SK-N-SH treated with all-trans-retinoic acid at 6 μM for 48 hours (cell line): Measurements from ENCODE around the gene PRKG2.
A peak's percentile ranks its signal among the peaks of the same experiment; 100 is the strongest.

ENCODE experiments used
- ATAC-seq: fragments of 200-7000 bp; cut with Tn5 transposase; 3 replicates; pipeline ENCODE4 v1.9.1; 2020; ENCODE audit warnings: mild to moderate bottlenecking, moderate library complexity
- CSDC2 ChIP-seq: fragments of 250-450 bp; sonication (Bioruptor Pico); IDR thresholded peaks from 2 replicates; pipeline ENCODE4 v1.5.0; 2020; ENCODE audit warnings: mild to moderate bottlenecking, moderate library complexity
- ESRRG ChIP-seq: fragments of 250-450 bp; sonication (Bioruptor Pico); IDR thresholded peaks from 2 replicates; pipeline ENCODE4 v1.6.1; 2021; ENCODE audit warnings: mild to moderate bottlenecking
- GLIS3 ChIP-seq: fragments of 250-450 bp; sonication (Bioruptor Pico); IDR thresholded peaks from 2 replicates; pipeline ENCODE4 v1.5.0; 2020; ENCODE audit warnings: mild to moderate bottlenecking, moderate library complexity
- OSR1 ChIP-seq: fragments of 250-450 bp; sonication (Bioruptor Pico); IDR thresholded peaks from 2 replicates; pipeline ENCODE4 v1.8.0; 2022; ENCODE audit warnings: moderate library complexity, mild to moderate bottlenecking, inconsistent platforms
- RARB ChIP-seq: fragments of 250-450 bp; sonication (Bioruptor Pico); IDR thresholded peaks from 2 replicates; pipeline ENCODE4 v1.8.0; 2021; ENCODE audit warnings: mild to moderate bottlenecking, moderate library complexity
- SNAI2 ChIP-seq: fragments of 250-450 bp; sonication (Bioruptor Pico); IDR thresholded peaks from 2 replicates; pipeline ENCODE4 v1.5.0; 2020; ENCODE audit warnings: mild to moderate bottlenecking, moderate library complexity
- TCF4 ChIP-seq: fragments of 250-450 bp; sonication (Bioruptor Pico); IDR thresholded peaks from 2 replicates; pipeline ENCODE4 v1.8.0; 2021; ENCODE audit warnings: mild to moderate bottlenecking, moderate library complexity, borderline replicate concordance
- TOX ChIP-seq: fragments of 250-450 bp; sonication (Bioruptor Pico); IDR thresholded peaks from 2 replicates; pipeline ENCODE4 v1.8.0; 2021; ENCODE audit warnings: mild to moderate bottlenecking, moderate library complexity, borderline replicate concordance
- ZC3H10 ChIP-seq: fragments of 250-450 bp; sonication (Bioruptor Pico); IDR thresholded peaks from 2 replicates; pipeline ENCODE4 v1.5.1; 2021; ENCODE audit warnings: mild to moderate bottlenecking, moderate library complexity
- ZFP3 ChIP-seq: fragments of 250-450 bp; sonication (Bioruptor Pico); IDR thresholded peaks from 2 replicates; pipeline ENCODE4 v1.5.0; 2020; ENCODE audit warnings: mild to moderate bottlenecking, moderate library complexity
- ZFP30 ChIP-seq: fragments of 450-650 bp; formaldehyde crosslinking; IDR thresholded peaks from 2 replicates; pipeline ENCODE4 v1.5.0; 2022; ENCODE audit warnings: mild to moderate bottlenecking, moderate library complexity
- ZNF565 ChIP-seq: fragments of 450-650 bp; formaldehyde crosslinking; conservative IDR thresholded peaks from 2 replicates; pipeline ENCODE4 v1.5.0; 2020; ENCODE audit warnings: low read depth, mild to moderate bottlenecking, moderate library complexity
- ZNF70 ChIP-seq: fragments of 450-650 bp; formaldehyde crosslinking; IDR thresholded peaks from 2 replicates; pipeline ENCODE4 v1.5.0; 2020; ENCODE audit warnings: mild to moderate bottlenecking, moderate library complexity
- ZNF8 ChIP-seq: fragments of 450-650 bp; formaldehyde crosslinking; IDR thresholded peaks from 2 replicates; pipeline ENCODE4 v1.5.0; 2020; ENCODE audit warnings: mild to moderate bottlenecking, moderate library complexity
- TF ChIP-seq, protein P1 (sequence below): fragments of 250-450 bp; sonication (Bioruptor Pico); IDR thresholded peaks from 2 replicates; pipeline ENCODE4 v1.5.0; 2020; ENCODE audit warnings: mild to moderate bottlenecking, moderate library complexity
- TF ChIP-seq, protein P2 (sequence below): fragments of 250-450 bp; sonication (Bioruptor Pico); IDR thresholded peaks from 2 replicates; pipeline ENCODE4 v1.5.1; 2020; ENCODE audit warnings: low read depth, mild to moderate bottlenecking, moderate library complexity
- TF ChIP-seq, protein P3 (sequence below): fragments of 250-450 bp; sonication (Bioruptor Pico); IDR thresholded peaks from 2 replicates; pipeline ENCODE4 v1.8.0; 2020; ENCODE audit warnings: mild to moderate bottlenecking, moderate library complexity, borderline replicate concordance
- TF ChIP-seq, protein P4 (sequence below): fragments of 250-450 bp; sonication (Bioruptor Pico); IDR thresholded peaks from 2 replicates; pipeline ENCODE4 v1.5.1; 2021; ENCODE audit warnings: mild to moderate bottlenecking, moderate library complexity

The PRKG2 gene

DNA sequence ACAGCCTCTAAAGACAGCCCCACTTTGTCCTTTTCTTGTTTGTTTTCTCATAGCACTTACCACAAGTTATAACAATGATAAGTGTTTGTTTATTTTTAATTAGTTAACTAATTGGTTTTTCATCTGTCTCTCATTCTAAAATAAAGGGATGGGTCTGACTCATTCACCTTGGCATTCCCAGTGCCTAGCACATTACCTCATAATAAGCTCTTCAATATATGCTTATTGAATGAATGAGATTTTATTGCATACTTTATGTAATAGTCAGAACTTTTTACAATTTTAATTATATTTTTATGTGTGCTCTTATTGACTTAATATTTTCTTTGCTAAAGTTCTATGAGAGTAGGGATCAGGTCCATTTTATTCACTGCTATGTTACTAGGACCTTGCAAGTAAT lies 22.8 kb upstream of the PRKG2 start:
- no peak for TF ChIP-seq RARB (CRISPR knock-in tag)
- no peak for TF ChIP-seq OSR1 (CRISPR knock-in tag)
- TF ChIP-seq GLIS3 (CRISPR knock-in tag), result no peak
- TF ChIP-seq SNAI2, result no peak
- no peak for TF ChIP-seq TCF4
- TF ChIP-seq, protein P1, sequence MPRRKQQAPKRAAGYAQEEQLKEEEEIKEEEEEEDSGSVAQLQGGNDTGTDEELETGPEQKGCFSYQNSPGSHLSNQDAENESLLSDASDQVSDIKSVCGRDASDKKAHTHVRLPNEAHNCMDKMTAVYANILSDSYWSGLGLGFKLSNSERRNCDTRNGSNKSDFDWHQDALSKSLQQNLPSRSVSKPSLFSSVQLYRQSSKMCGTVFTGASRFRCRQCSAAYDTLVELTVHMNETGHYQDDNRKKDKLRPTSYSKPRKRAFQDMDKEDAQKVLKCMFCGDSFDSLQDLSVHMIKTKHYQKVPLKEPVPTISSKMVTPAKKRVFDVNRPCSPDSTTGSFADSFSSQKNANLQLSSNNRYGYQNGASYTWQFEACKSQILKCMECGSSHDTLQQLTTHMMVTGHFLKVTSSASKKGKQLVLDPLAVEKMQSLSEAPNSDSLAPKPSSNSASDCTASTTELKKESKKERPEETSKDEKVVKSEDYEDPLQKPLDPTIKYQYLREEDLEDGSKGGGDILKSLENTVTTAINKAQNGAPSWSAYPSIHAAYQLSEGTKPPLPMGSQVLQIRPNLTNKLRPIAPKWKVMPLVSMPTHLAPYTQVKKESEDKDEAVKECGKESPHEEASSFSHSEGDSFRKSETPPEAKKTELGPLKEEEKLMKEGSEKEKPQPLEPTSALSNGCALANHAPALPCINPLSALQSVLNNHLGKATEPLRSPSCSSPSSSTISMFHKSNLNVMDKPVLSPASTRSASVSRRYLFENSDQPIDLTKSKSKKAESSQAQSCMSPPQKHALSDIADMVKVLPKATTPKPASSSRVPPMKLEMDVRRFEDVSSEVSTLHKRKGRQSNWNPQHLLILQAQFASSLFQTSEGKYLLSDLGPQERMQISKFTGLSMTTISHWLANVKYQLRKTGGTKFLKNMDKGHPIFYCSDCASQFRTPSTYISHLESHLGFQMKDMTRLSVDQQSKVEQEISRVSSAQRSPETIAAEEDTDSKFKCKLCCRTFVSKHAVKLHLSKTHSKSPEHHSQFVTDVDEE (CRISPR knock-in tag), result no peak
- TF ChIP-seq ESRRG (CRISPR knock-in tag), result no peak
- no peak for ATAC-seq

DNA sequence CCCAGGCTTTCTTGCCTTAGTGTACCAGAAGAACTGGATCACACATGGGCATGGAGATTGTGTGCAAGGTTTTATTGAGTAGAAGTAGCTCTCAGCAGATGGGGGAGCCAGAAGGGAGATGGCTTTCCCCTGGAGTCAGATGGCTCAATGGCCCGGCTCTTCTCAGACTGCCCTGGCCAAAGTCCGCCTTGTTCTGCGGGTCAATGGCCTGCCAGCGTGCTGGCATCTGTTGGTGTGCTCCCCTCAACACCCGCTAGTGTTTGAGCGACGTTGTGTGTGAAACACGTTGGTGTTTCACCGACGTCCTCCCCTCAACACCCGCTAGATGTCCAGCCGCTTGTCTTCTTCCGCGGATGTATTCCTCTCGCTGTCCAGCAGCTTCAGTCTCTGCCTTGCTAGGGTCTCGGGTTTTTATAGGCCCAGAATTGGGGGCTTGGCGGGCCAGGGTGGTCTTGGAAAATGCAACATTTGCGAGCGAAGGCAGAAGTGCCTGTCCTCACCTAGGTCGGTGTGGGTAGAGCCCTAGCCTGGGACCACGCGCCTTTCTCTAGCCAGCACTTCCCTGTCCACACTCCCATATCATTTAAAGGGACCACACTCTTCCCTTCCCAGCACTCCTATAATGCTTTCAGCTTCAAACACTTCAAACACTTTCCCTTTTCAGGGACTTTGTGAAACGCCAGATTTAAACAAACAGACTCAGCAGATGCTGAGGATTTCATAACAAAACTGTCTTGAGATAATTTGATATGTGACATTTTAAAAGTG lies 21.1 kb upstream of the PRKG2 start:
- TF ChIP-seq ZC3H10 (CRISPR knock-in tag), result no peak
- TF ChIP-seq ESRRG (CRISPR knock-in tag), result no peak
- no peak for TF ChIP-seq OSR1 (CRISPR knock-in tag)
- no peak for TF ChIP-seq SNAI2
- TF ChIP-seq, protein P1 (CRISPR knock-in tag), result no peak
- TF ChIP-seq, protein P2, sequence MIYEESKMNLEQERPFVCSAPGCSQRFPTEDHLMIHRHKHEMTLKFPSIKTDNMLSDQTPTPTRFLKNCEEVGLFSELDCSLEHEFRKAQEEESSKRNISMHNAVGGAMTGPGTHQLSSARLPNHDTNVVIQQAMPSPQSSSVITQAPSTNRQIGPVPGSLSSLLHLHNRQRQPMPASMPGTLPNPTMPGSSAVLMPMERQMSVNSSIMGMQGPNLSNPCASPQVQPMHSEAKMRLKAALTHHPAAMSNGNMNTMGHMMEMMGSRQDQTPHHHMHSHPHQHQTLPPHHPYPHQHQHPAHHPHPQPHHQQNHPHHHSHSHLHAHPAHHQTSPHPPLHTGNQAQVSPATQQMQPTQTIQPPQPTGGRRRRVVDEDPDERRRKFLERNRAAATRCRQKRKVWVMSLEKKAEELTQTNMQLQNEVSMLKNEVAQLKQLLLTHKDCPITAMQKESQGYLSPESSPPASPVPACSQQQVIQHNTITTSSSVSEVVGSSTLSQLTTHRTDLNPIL, result no peak
- no peak for TF ChIP-seq GLIS3 (CRISPR knock-in tag)
- TF ChIP-seq ZNF70, result no peak
- TF ChIP-seq, protein P3, sequence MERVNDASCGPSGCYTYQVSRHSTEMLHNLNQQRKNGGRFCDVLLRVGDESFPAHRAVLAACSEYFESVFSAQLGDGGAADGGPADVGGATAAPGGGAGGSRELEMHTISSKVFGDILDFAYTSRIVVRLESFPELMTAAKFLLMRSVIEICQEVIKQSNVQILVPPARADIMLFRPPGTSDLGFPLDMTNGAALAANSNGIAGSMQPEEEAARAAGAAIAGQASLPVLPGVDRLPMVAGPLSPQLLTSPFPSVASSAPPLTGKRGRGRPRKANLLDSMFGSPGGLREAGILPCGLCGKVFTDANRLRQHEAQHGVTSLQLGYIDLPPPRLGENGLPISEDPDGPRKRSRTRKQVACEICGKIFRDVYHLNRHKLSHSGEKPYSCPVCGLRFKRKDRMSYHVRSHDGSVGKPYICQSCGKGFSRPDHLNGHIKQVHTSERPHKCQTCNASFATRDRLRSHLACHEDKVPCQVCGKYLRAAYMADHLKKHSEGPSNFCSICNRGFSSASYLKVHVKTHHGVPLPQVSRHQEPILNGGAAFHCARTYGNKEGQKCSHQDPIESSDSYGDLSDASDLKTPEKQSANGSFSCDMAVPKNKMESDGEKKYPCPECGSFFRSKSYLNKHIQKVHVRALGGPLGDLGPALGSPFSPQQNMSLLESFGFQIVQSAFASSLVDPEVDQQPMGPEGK (CRISPR knock-in tag), result no peak
- no peak for TF ChIP-seq CSDC2 (CRISPR knock-in tag)
- no peak for TF ChIP-seq ZFP30 (CRISPR knock-in tag)
- TF ChIP-seq TCF4, result no peak
- no peak for TF ChIP-seq ZNF8 (CRISPR knock-in tag)
- no peak for TF ChIP-seq ZFP3 (CRISPR knock-in tag)
- TF ChIP-seq TOX (CRISPR knock-in tag), result no peak

DNA sequence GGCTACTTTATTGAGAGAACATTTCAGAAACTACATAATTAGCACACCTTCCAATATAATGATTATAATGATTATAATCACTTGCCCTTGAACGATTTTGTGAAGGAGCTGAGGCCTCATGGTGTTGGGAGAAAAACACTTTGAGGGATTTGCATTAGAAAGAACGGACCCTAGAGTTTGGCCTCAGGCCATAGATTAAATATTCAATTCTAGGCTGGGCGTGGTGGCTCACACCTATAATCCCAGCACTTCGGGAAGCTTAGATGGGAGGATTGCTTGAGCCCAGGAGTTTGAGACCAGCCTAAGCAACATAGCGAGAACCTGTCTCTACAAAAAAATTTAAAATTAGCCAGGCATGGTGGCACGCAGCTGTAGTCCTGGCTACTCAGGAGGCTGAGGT lies 12.9 kb upstream of the PRKG2 start:
- ATAC-seq, result no peak
- TF ChIP-seq ZFP3 (CRISPR knock-in tag) (no peak), OSR1 (CRISPR knock-in tag) (no peak), CSDC2 (CRISPR knock-in tag) (no peak), ZNF565 (CRISPR knock-in tag) (no peak), ZC3H10 (CRISPR knock-in tag) (no peak)
- TF ChIP-seq, protein P4, sequence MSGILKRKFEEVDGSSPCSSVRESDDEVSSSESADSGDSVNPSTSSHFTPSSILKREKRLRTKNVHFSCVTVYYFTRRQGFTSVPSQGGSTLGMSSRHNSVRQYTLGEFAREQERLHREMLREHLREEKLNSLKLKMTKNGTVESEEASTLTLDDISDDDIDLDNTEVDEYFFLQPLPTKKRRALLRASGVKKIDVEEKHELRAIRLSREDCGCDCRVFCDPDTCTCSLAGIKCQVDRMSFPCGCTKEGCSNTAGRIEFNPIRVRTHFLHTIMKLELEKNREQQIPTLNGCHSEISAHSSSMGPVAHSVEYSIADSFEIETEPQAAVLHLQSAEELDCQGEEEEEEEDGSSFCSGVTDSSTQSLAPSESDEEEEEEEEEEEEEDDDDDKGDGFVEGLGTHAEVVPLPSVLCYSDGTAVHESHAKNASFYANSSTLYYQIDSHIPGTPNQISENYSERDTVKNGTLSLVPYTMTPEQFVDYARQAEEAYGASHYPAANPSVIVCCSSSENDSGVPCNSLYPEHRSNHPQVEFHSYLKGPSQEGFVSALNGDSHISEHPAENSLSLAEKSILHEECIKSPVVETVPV (CRISPR knock-in tag), result no peak

More for the DNA sequence above, 21.1 kb upstream of the PRKG2 start:
- ATAC-seq, result peak; percentile 90
